Measurements from ENCODE around the gene PVALEF.

Gene PVALEF

GRCh38 chr17:81203136-81203535 lies 37.8 kb downstream of the PVALEF start:
- Histone ChIP-seq H2AK5ac (ENCODE audit: low read length, severe bottlenecking) (no peak overlapping the region), H3K9me3 (ENCODE audit: control insufficient read depth, low read length) (no peaks in the 10 kb centered on the region), H2AFZ (ENCODE audit: low read depth, low read length) (no peak overlapping the region), H3K23ac (ENCODE audit: low read length in 2 of 2) (no peak overlapping the region), H3K79me1 (replicated peaks; ENCODE audit: low read length, poor library complexity, severe bottlenecking) (peaks cover 2% of the 10 kb centered on the region), H3K9ac (ENCODE audit: low read length) (no peak overlapping the region), H2BK15ac (ENCODE audit: low read depth, poor library complexity, severe bottlenecking) (no peak overlapping the region), H4K8ac (ENCODE audit: low read length) (no peak overlapping the region), H2BK12ac (ENCODE audit: low read length in 2 of 2) (no peak overlapping the region), H3K4ac (ENCODE audit: low read depth in 1 of 2, low read length in 2 of 2) (no peak overlapping the region), H2BK5ac (ENCODE audit: low read depth, low read length, poor library complexity, severe bottlenecking) (no peak overlapping the region), H3K27ac (ENCODE audit: low read length, poor library complexity, severe bottlenecking) (no peak overlapping the region), H3K36me3 (ENCODE audit: control insufficient read depth in 1 of 2, insufficient read depth in 2 of 2, low read depth in 1 of 2, low read length in 2 of 2) (peaks cover 0 to 66% of the 10 kb centered on the region in 2 experiments), H3K4me2 (ENCODE audit: low read length, poor library complexity, severe bottlenecking) (no peak overlapping the region), H3K4me3 (ENCODE audit: insufficient read depth in 1 of 2, low read depth in 1 of 2, low read length in 2 of 2) (no peak overlapping the region), H3K14ac (ENCODE audit: low read length in 2 of 2) (no peak overlapping the region), H3K4me1 (ENCODE audit: control insufficient read depth, insufficient read depth, low read depth, low read length) (peaks cover 6% of the 10 kb centered on the region), H4K91ac (ENCODE audit: low read length) (no peak overlapping the region), H3K18ac (ENCODE audit: low read depth in 1 of 2, low read length in 2 of 2) (no peak overlapping the region), H3K27me3 (ENCODE audit: control insufficient read depth in 1 of 2, insufficient read depth in 1 of 2, low read length in 2 of 2) (no peaks in the 10 kb centered on the region), H2BK120ac (ENCODE audit: low read depth, low read length) (no peak overlapping the region)
- over 99% methylated on average over 20 of the region's 20 CpGs for WGBS
- no peak for DNase-seq

DNA sequence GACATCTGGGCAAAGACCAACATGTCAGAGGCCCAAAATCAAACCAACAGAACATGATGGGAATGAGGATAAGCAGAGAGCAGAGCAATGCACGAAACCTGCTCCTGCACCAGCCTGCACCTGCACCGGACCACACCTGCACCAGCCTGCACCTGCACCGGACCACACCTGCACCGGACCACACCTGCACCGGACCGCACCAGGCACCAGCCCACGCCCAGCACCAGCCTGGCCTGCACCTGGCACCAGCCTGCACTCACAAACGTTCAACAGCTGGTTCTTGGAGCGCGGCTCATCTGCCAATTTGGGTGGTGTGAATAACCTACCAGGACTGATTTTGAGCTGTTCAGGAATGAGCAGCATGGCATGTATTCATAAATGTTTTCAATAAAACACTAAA lies 39.3 kb downstream of the PVALEF start:
- Histone ChIP-seq H3K23ac (ENCODE audit: low read length in 2 of 2) (no peak overlapping the region), H2AK5ac (ENCODE audit: low read length, severe bottlenecking) (no peak overlapping the region), H2BK5ac (ENCODE audit: low read depth, low read length, poor library complexity, severe bottlenecking) (no peak overlapping the region), H2BK12ac (ENCODE audit: low read length in 2 of 2) (no peak overlapping the region), H3K9me3 (ENCODE audit: control insufficient read depth, low read length) (no peaks in the 10 kb centered on the region), H3K27me3 (ENCODE audit: control insufficient read depth in 1 of 2, insufficient read depth in 1 of 2, low read length in 2 of 2) (no peaks in the 10 kb centered on the region), H4K91ac (ENCODE audit: low read length) (no peak overlapping the region), H2BK15ac (ENCODE audit: low read depth, poor library complexity, severe bottlenecking) (no peak overlapping the region), H3K4me2 (ENCODE audit: low read length, poor library complexity, severe bottlenecking) (no peak overlapping the region), H3K4me1 (ENCODE audit: control insufficient read depth, insufficient read depth, low read depth, low read length) (peaks cover 6% of the 10 kb centered on the region), H3K4ac (ENCODE audit: low read depth in 1 of 2, low read length in 2 of 2) (no peak overlapping the region), H3K4me3 (ENCODE audit: insufficient read depth in 1 of 2, low read depth in 1 of 2, low read length in 2 of 2) (no peak overlapping the region), H4K8ac (ENCODE audit: low read length) (no peak overlapping the region), H2AFZ (ENCODE audit: low read depth, low read length) (no peak overlapping the region), H3K9ac (ENCODE audit: low read length) (no peak overlapping the region), H3K14ac (ENCODE audit: low read length in 2 of 2) (no peak overlapping the region), H3K18ac (ENCODE audit: low read depth in 1 of 2, low read length in 2 of 2) (no peak overlapping the region), H2BK120ac (ENCODE audit: low read depth, low read length) (no peak overlapping the region), H3K36me3 (ENCODE audit: control insufficient read depth in 1 of 2, insufficient read depth in 2 of 2, low read depth in 1 of 2, low read length in 2 of 2) (peaks cover 0 to 63% of the 10 kb centered on the region in 2 experiments), H3K27ac (ENCODE audit: low read length, poor library complexity, severe bottlenecking) (no peak overlapping the region), H3K79me1 (replicated peaks; ENCODE audit: low read length, poor library complexity, severe bottlenecking) (peaks cover 4% of the 10 kb centered on the region)
- DNase-seq, result no peak
- 87% methylated on average over 10 of the region's 10 CpGs for WGBS

- H2AFZ ChIP-seq (ENCODE audit: low read depth, low read length), result no peak overlapping the region
- no peak overlapping the region for H3K4me2 ChIP-seq (ENCODE audit: low read length, poor library complexity, severe bottlenecking)
- H2BK5ac ChIP-seq (ENCODE audit: low read depth, low read length, poor library complexity, severe bottlenecking), result no peak overlapping the region
- no peak overlapping the region for H4K8ac ChIP-seq (ENCODE audit: low read length)
- 90% methylated on average over 4 of the region's 4 CpGs for WGBS
- no peak overlapping the region for H4K91ac ChIP-seq (ENCODE audit: low read length)
- no peak overlapping the region for H3K9ac ChIP-seq (ENCODE audit: low read length)
- DNase-seq, result no peak
- H3K4me1 ChIP-seq (ENCODE audit: control insufficient read depth, insufficient read depth, low read depth, low read length), result peaks cover 9% of the 10 kb centered on the region
- no peaks in the 10 kb centered on the region for H3K27me3 ChIP-seq (ENCODE audit: control insufficient read depth in 1 of 2, insufficient read depth in 1 of 2, low read length in 2 of 2)
- H2BK15ac ChIP-seq (ENCODE audit: low read depth, poor library complexity, severe bottlenecking), result no peak overlapping the region
- no peak overlapping the region for H2BK12ac ChIP-seq (ENCODE audit: low read length in 2 of 2)
- H3K18ac ChIP-seq (ENCODE audit: low read depth in 1 of 2, low read length in 2 of 2), result no peak overlapping the region
- H3K36me3 ChIP-seq (ENCODE audit: control insufficient read depth in 1 of 2, insufficient read depth in 2 of 2, low read depth in 1 of 2, low read length in 2 of 2), result peaks cover 0 to 57% of the 10 kb centered on the region in 2 experiments
- no peak overlapping the region for H3K14ac ChIP-seq (ENCODE audit: low read length in 2 of 2)
- no peak overlapping the region for H3K27ac ChIP-seq (ENCODE audit: low read length, poor library complexity, severe bottlenecking)
- H3K23ac ChIP-seq (ENCODE audit: low read length in 2 of 2), result no peak overlapping the region
- no peak overlapping the region for H2BK120ac ChIP-seq (ENCODE audit: low read depth, low read length)
- no peak overlapping the region for H3K4me3 ChIP-seq (ENCODE audit: insufficient read depth in 1 of 2, low read depth in 1 of 2, low read length in 2 of 2)
- H3K79me1 ChIP-seq (replicated peaks; ENCODE audit: low read length, poor library complexity, severe bottlenecking), result peaks cover 8% of the 10 kb centered on the region
- no peak overlapping the region for H2AK5ac ChIP-seq (ENCODE audit: low read length, severe bottlenecking)
- H3K4ac ChIP-seq (ENCODE audit: low read depth in 1 of 2, low read length in 2 of 2), result no peak overlapping the region
- no peaks in the 10 kb centered on the region for H3K9me3 ChIP-seq (ENCODE audit: control insufficient read depth, low read length)
Observed at GRCh38 chr17:81206166-81206565, 40.9 kb downstream of the PVALEF start.

DNA sequence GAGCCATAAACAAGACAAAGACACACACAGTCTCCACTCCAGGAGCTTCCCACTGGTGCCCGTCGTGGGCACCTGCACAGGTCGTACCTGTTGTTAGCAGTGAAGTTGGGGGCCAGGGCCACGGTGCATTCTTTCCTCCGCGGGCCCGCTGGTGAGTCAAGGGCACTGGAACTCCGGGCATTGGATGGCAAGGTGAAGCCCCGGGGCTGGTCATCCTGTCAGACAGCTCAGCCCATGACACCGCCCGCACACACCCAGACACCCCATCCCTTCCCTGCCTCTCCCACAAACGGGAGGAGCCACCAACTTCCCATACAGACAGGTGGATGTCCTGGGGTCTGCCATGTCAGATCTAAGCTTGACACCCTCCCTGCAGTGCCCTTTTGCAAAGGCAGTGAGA lies 41.4 kb downstream of the PVALEF start:
- no peak overlapping the region for H3K4me2 ChIP-seq (ENCODE audit: low read length, poor library complexity, severe bottlenecking)
- H4K8ac ChIP-seq (ENCODE audit: low read length), result no peak overlapping the region
- 94% methylated on average over 12 of the region's 12 CpGs for WGBS
- no peaks in the 10 kb centered on the region for H3K27me3 ChIP-seq (ENCODE audit: control insufficient read depth in 1 of 2, insufficient read depth in 1 of 2, low read length in 2 of 2)
- H2AFZ ChIP-seq (ENCODE audit: low read depth, low read length), result no peak overlapping the region
- no peak overlapping the region for H3K27ac ChIP-seq (ENCODE audit: low read length, poor library complexity, severe bottlenecking)
- peaks cover 0 to 57% of the 10 kb centered on the region in 2 experiments for H3K36me3 ChIP-seq (ENCODE audit: control insufficient read depth in 1 of 2, insufficient read depth in 2 of 2, low read depth in 1 of 2, low read length in 2 of 2)
- H2BK12ac ChIP-seq (ENCODE audit: low read length in 2 of 2), result no peak overlapping the region
- H2AK5ac ChIP-seq (ENCODE audit: low read length, severe bottlenecking), result no peak overlapping the region
- no peak overlapping the region for H3K23ac ChIP-seq (ENCODE audit: low read length in 2 of 2)
- H3K79me1 ChIP-seq (replicated peaks; ENCODE audit: low read length, poor library complexity, severe bottlenecking), result peaks cover 11% of the 10 kb centered on the region
- H3K18ac ChIP-seq (ENCODE audit: low read depth in 1 of 2, low read length in 2 of 2), result no peak overlapping the region
- no peak overlapping the region for H2BK5ac ChIP-seq (ENCODE audit: low read depth, low read length, poor library complexity, severe bottlenecking)
- peaks cover 10% of the 10 kb centered on the region for H3K4me1 ChIP-seq (ENCODE audit: control insufficient read depth, insufficient read depth, low read depth, low read length)
- no peak overlapping the region for H2BK120ac ChIP-seq (ENCODE audit: low read depth, low read length)
- no peaks in the 10 kb centered on the region for H3K9me3 ChIP-seq (ENCODE audit: control insufficient read depth, low read length)
- no peak overlapping the region for H3K14ac ChIP-seq (ENCODE audit: low read length in 2 of 2)
- H3K4ac ChIP-seq (ENCODE audit: low read depth in 1 of 2, low read length in 2 of 2), result no peak overlapping the region
- H3K9ac ChIP-seq (ENCODE audit: low read length), result no peak overlapping the region
- H3K4me3 ChIP-seq (ENCODE audit: insufficient read depth in 1 of 2, low read depth in 1 of 2, low read length in 2 of 2), result no peak overlapping the region
- H4K91ac ChIP-seq (ENCODE audit: low read length), result no peak overlapping the region
- no peak overlapping the region for H2BK15ac ChIP-seq (ENCODE audit: low read depth, poor library complexity, severe bottlenecking)
- DNase-seq, result no peak

Measured in mesenchymal stem cell (in vitro differentiated cells and primary cell).